KMS-11 (cell line): ENCODE measurements around the gene STAT4.

Experiments used
- H2AFZ ChIP-seq: fragments of 200-600 bp; sonication (generic); 2 replicates; pipeline ENCODE4 v1.6.1; 2016; ENCODE audit warnings: antibody characterized with exemption, mixed run types, low read depth
- H3K27ac ChIP-seq: fragments of 200-600 bp; sonication (generic); 2 replicates; pipeline ENCODE4 v1.6.1; 2016; ENCODE audit warnings: mild to moderate bottlenecking, mixed run types
- H3K27me3 ChIP-seq: fragments of 200-600 bp; sonication (generic); 2 replicates; pipeline ENCODE4 v1.6.1; 2017; ENCODE audit warnings: mild to moderate bottlenecking, low read depth, mixed run types, moderate library complexity; ENCODE audit not compliant: insufficient read depth
- H3K36me3 ChIP-seq: fragments of 200-600 bp; sonication (generic); 2 replicates; pipeline ENCODE4 v1.6.1; 2017; ENCODE audit warnings: mild to moderate bottlenecking, mixed run types; ENCODE audit not compliant: insufficient read depth
- H3K4me1 ChIP-seq: fragments of 200-600 bp; sonication (generic); 2 replicates; pipeline ENCODE4 v1.6.1; 2016; ENCODE audit warnings: mild to moderate bottlenecking, low read depth, mixed run types; ENCODE audit not compliant: poor library complexity, severe bottlenecking
- H3K4me2 ChIP-seq: fragments of 200-600 bp; sonication (generic); 2 replicates; pipeline ENCODE4 v1.7.0; 2016; ENCODE audit warnings: mild to moderate bottlenecking, mixed run types
- H3K4me3 ChIP-seq: fragments of 200-600 bp; sonication (generic); IDR thresholded peaks from 2 replicates; pipeline ENCODE4 v1.6.1; 2017; ENCODE audit warnings: low read depth, low read length, mixed read lengths; ENCODE audit not compliant: insufficient read depth
- H3K79me2 ChIP-seq: fragments of 200-600 bp; sonication (generic); 2 replicates; pipeline ENCODE4 v1.6.1; 2016; ENCODE audit warnings: low read depth, mixed run types; ENCODE audit not compliant: insufficient read depth
- H3K9ac ChIP-seq: fragments of 200-600 bp; sonication (generic); 2 replicates; pipeline ENCODE4 v1.6.1; 2016; ENCODE audit warnings: mild to moderate bottlenecking, mixed run types
- H4K20me1 ChIP-seq: fragments of 200-600 bp; sonication (generic); 2 replicates; pipeline ENCODE4 v1.6.1; 2016; ENCODE audit warnings: mild to moderate bottlenecking, mixed run types; ENCODE audit not compliant: insufficient read depth
- TF ChIP-seq, protein P1 (sequence below): fragments of 200-600 bp; sonication (generic); conservative IDR thresholded peaks from 2 replicates; pipeline ENCODE4 v1.6.1; 2017; ENCODE audit warnings: low read depth, mild to moderate bottlenecking, antibody characterized with exemption, low read length, moderate library complexity, mixed read lengths

Gene STAT4

DNA sequence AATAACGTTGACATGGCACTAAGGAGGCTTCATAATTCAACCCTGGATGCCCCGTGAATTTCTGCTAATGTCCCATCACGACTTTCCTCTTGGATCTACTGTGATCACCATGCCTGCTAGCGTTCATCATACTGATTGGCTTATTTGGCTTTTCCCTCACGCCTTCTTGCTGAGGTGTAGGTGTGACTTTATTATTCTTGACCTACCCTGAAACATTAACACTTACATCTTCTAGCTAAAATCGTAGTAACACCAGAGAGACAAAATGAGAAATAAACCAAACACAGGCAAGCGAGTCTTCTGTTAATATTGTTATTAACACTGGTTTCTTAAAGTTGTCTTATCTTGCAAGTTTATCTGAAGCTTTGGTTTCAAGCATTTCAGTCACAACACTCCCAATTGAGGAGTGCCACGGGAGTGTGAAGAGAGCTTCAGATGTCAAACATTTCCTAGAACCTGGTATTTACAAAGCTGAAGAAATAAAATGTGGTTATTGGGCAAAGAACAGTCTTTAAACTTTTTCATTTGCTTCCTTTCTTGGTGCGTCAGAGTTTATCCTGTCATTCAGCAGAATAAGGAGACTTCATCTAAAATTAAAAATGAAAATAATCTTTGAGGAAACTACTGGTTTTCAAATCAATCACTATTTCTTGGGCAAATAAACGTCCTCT, 121.4 kb downstream of the STAT4 start:
- Histone ChIP-seq H3K36me3 (no peaks in the 10 kb centered on the region), H2AFZ (no peak overlapping the region), H3K9ac (no peak overlapping the region), H3K4me2 (no peak overlapping the region), H3K27ac (no peak overlapping the region), H4K20me1 (no peaks in the 10 kb centered on the region), H3K79me2 (no peaks in the 10 kb centered on the region), H3K4me1 (no peaks in the 10 kb centered on the region), H3K4me3 (no peak overlapping the region), H3K27me3 (no peaks in the 10 kb centered on the region)
- TF ChIP-seq, protein P1, sequence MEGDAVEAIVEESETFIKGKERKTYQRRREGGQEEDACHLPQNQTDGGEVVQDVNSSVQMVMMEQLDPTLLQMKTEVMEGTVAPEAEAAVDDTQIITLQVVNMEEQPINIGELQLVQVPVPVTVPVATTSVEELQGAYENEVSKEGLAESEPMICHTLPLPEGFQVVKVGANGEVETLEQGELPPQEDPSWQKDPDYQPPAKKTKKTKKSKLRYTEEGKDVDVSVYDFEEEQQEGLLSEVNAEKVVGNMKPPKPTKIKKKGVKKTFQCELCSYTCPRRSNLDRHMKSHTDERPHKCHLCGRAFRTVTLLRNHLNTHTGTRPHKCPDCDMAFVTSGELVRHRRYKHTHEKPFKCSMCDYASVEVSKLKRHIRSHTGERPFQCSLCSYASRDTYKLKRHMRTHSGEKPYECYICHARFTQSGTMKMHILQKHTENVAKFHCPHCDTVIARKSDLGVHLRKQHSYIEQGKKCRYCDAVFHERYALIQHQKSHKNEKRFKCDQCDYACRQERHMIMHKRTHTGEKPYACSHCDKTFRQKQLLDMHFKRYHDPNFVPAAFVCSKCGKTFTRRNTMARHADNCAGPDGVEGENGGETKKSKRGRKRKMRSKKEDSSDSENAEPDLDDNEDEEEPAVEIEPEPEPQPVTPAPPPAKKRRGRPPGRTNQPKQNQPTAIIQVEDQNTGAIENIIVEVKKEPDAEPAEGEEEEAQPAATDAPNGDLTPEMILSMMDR, result no peak

DNA sequence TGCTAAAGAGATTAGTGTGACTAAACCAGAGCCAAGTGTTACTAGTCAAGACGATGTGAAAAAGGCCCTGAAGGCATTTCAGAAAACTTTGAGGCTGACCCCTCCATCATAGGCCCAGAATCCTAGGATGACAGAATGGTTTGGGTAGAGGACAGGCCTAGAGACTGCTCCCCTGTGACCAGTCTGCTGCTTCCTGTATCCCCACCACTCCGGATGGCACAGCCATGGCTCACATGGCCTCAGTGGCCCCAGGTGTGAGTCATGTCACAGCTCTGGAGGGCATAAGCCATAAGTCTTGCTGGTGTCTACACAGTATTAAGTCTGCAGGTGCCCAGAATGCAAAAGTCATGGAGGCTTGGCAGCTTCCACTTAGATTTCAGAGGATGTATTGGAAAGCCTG, 124.4 kb downstream of the STAT4 start:
- H4K20me1 ChIP-seq, result no peaks in the 10 kb centered on the region
- H3K36me3 ChIP-seq, result no peaks in the 10 kb centered on the region
- TF ChIP-seq, protein P1, result no peak
- H3K4me1 ChIP-seq, result peaks cover 28% of the 10 kb centered on the region
- H3K9ac ChIP-seq, result no peak overlapping the region
- no peak overlapping the region for H2AFZ ChIP-seq
- H3K4me3 ChIP-seq, result no peak overlapping the region
- no peaks in the 10 kb centered on the region for H3K79me2 ChIP-seq
- no peaks in the 10 kb centered on the region for H3K27me3 ChIP-seq
- H3K4me2 ChIP-seq, result no peak overlapping the region
- no peak overlapping the region for H3K27ac ChIP-seq

DNA sequence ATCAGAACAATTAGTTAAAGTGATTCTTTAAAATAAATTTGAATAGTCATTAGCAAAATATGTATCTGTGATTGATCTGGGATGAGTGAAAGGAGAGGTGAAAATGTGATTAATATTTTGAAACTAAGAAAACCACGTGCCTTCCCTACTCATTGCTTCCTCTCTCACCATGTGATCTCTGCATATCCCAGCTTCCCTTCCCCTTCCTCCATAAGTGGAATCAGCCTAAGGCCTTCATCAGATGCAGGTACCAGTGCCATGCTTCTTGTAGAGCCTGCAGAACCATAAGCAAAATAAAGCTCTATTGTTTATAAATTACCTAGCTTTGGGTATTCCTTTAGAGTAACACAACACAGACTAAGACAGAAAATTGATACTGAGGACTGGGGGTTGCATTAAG, 125.7 kb downstream of the STAT4 start:
- no peak overlapping the region for H3K4me3 ChIP-seq
- H3K79me2 ChIP-seq, result no peaks in the 10 kb centered on the region
- no peak overlapping the region for H3K9ac ChIP-seq
- H4K20me1 ChIP-seq, result no peaks in the 10 kb centered on the region
- H2AFZ ChIP-seq, result no peak overlapping the region
- H3K4me1 ChIP-seq, result peaks cover 34% of the 10 kb centered on the region
- no peak overlapping the region for H3K4me2 ChIP-seq
- TF ChIP-seq, protein P1, result no peak
- H3K27me3 ChIP-seq, result no peaks in the 10 kb centered on the region
- no peak overlapping the region for H3K27ac ChIP-seq
- no peaks in the 10 kb centered on the region for H3K36me3 ChIP-seq

DNA sequence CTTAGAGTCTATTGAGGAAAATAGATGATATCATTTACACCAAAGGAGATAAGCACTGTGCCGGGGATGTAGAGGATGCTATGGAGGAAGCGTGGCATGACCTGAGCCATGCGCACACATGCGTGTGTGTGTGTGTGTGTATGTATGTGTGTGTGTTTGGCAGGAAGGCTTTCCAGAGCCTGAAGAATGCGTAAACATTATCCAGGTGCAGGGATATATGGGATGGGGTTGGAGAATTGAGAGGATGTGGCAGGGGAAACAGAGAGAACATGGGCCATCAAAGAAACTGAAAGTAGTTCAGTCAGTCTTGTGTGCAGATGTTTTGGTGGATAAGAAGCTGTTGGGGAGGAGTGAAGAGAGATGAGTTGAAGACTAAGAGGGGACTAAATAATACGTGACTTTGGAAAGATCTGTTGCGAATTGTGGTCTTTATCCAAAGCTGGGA, 127.5 kb downstream of the STAT4 start:
- Histone ChIP-seq H3K79me2 (no peaks in the 10 kb centered on the region), H4K20me1 (no peaks in the 10 kb centered on the region), H3K4me2 (0 out of 2 replicates have a peak overlapping the region, but pooled peaks have one; percentile 19), H3K36me3 (no peaks in the 10 kb centered on the region), H3K27ac (no peak overlapping the region), H2AFZ (no peak overlapping the region), H3K9ac (no peak overlapping the region), H3K4me1 (peaks cover 52% of the 10 kb centered on the region), H3K27me3 (no peaks in the 10 kb centered on the region), H3K4me3 (no peak overlapping the region)
- TF ChIP-seq, protein P1, result no peak
